HepG2 (cell line): ENCODE measurements around the gene CCL1. TPM values are rescaled to one million over a fixed set of nuclear protein-coding genes. Genes with fewer than 3 reads are reported as not detected.

Source experiments
- ATAC-seq: fragments of 200-7000 bp; cut with Tn5 transposase; 3 replicates; pipeline ENCODE4 v1.9.1; 2020; ENCODE audit warnings: mild to moderate bottlenecking, moderate library complexity
- BruUV-seq: library from RNA; stranded (reverse); fragments of 400-500 nt; replicated peaks from 2 replicates; lab custom pipeline; 2021; lab: Mats Ljungman, UMichigan
- CTCF ChIA-PET: fragments of 300-600 bp; formaldehyde crosslinking; extraction: SDS; loops from one replicate; lab custom pipeline; 2021; ENCODE audit warnings: low total read pairs, inconsistent platforms, low intra/inter-chr PET ratio; lab: Yijun Ruan, JAX
- POLR2A ChIA-PET: fragments of 350-600 bp; sonication (Branson Sonifier 250); formaldehyde crosslinking; loops from one replicate; lab custom pipeline; 2020; ENCODE audit warnings: antibody characterized with exemption, inconsistent platforms; lab: Yijun Ruan, JAX
- DNase-seq: peaks from one replicate; pipeline ENCODE4 v3.0.0-alpha.2; 2015; ENCODE audit warnings: low spot score
- FAIRE-seq: peaks from 3 replicates; lab custom pipeline; 2011; peaks lifted over from hg19 to GRCh38; lab: Jason Lieb, UNC
- H2AFZ ChIP-seq: one replicate; pipeline ENCODE4 v1.6.1; 2011; ENCODE audit warnings: low read length, inconsistent platforms
- H3K27ac ChIP-seq: fragments of 300-600 bp; 3 replicates; pipeline ENCODE4 v1.8.0; 2011; ENCODE audit warnings: mixed run types, mild to moderate bottlenecking, mixed read lengths, low read length, inconsistent platforms; ENCODE audit not compliant: insufficient read depth; ENCODE audit errors: extremely low read length
- H3K27me3 ChIP-seq, 2 experiments: fragments of 200-600 bp in 1 of 2; 2 replicates in 1 of 2; 3 replicates in 1 of 2; pipeline versions ENCODE4 v1.6.0 to v1.8.0; 2011; ENCODE audit warnings: low read length in 2 of 2, mild to moderate bottlenecking in 2 of 2, moderate library complexity in 2 of 2, inconsistent platforms in 1 of 2; ENCODE audit not compliant: insufficient read depth in 2 of 2, control insufficient read depth in 1 of 2
- H3K36me3 ChIP-seq, 2 experiments: fragments of 200-600 bp in 1 of 2; replicated peaks in 1 of 2; 2 replicates in 1 of 2; 3 replicates in 1 of 2; pipeline versions ENCODE4 v1.5.1 to v1.8.0; 2011; ENCODE audit warnings: low read length in 2 of 2, inconsistent platforms in 1 of 2; ENCODE audit not compliant: insufficient read depth in 2 of 2, control insufficient read depth in 1 of 2
- H3K4me1 ChIP-seq: 2 replicates; pipeline ENCODE4 v1.5.1; 2012; ENCODE audit warnings: low read length, inconsistent platforms; ENCODE audit not compliant: insufficient read depth
- H3K4me2 ChIP-seq: 2 replicates; pipeline ENCODE4 v1.6.0; 2011; ENCODE audit warnings: low read depth, low read length, inconsistent platforms
- H3K4me3 ChIP-seq, 3 experiments: fragments of 200-600 bp in 1 of 3; sonication (generic), shearing (Covaris generic) in 1 of 3; replicated peaks in 1 of 3; 2 replicates each; pipeline ENCODE4 v1.5.1; 2011 to 2016; ENCODE audit warnings: low read length in 3 of 3, inconsistent platforms in 2 of 3, low read depth in 2 of 3, mild to moderate bottlenecking in 2 of 3, control low read depth in 1 of 3, mixed read lengths in 1 of 3; ENCODE audit not compliant: insufficient read depth in 1 of 3
- H3K79me2 ChIP-seq: one replicate; pipeline ENCODE4 v1.6.1; 2011; ENCODE audit warnings: low read length, inconsistent platforms; ENCODE audit not compliant: insufficient read depth
- H3K9ac ChIP-seq: 2 replicates; pipeline ENCODE4 v1.6.0; 2011; ENCODE audit warnings: mild to moderate bottlenecking, low read depth, low read length, inconsistent platforms; ENCODE audit not compliant: insufficient read depth
- H3K9me3 ChIP-seq: 2 replicates; pipeline ENCODE4 v1.5.1; 2012; ENCODE audit warnings: mild to moderate bottlenecking, low read length
- H4K20me1 ChIP-seq: 2 replicates; pipeline ENCODE4 v1.6.0; 2011; ENCODE audit warnings: inconsistent platforms, mild to moderate bottlenecking, low read length, moderate library complexity; ENCODE audit not compliant: insufficient read depth
- TAF15 ChIP-seq: fragments of 200-400 bp; formaldehyde crosslinking; IDR thresholded peaks from one replicate; pipeline ENCODE4 v1.6.1; 2018; ENCODE audit warnings: mild to moderate bottlenecking, low read depth, low read length; ENCODE audit not compliant: poor library complexity, severe bottlenecking
- ZBED4 ChIP-seq: sonication (generic); formaldehyde crosslinking; IDR thresholded peaks from 2 replicates; pipeline ENCODE4 v1.4.0; 2020; ENCODE audit warnings: missing genetic modification reagents, borderline replicate concordance
- ZFP36L2 ChIP-seq: sonication (generic); formaldehyde crosslinking; IDR thresholded peaks from 2 replicates; pipeline ENCODE4 v1.4.0; 2020; ENCODE audit warnings: missing genetic modification reagents
- ZNF577 ChIP-seq: sonication (generic); formaldehyde crosslinking; IDR thresholded peaks from 2 replicates; pipeline ENCODE4 v1.4.0; 2020; ENCODE audit warnings: mild to moderate bottlenecking, low read depth, missing genetic modification reagents, borderline replicate concordance
- WGBS: methylation state at CpG from one replicate; pipeline ENCODE4 v1.1.6; 2017; ENCODE audit warnings: low lambda C conversion rate; 5-methylcytosine and 5-hydroxymethylcytosine counted together
- in situ Hi-C: cut with HindIII; loops from 2 replicates; pipeline ENCODE4 v1.10.0; 2017; ENCODE audit warnings: low pct_unique_long_range_greater_than_20kb; ENCODE audit not compliant: extremely low pct_ligation_motif_present
- intact Hi-C: fragments of 100-400 bp; cut with micrococcal nuclease; formaldehyde crosslinking; loops from one replicate; pipeline ENCODE4 v1.10.0; 2022; ENCODE audit not compliant: unreplicated experiment
- polyA plus RNA-seq, 8 experiments: library from polyadenylated mRNA; depleted of rRNA in 3 of 8; stranded (reverse) in 7 of 8; unstranded in 1 of 8; fragments of >200 nt; fragmentation: Illumina TruSeq in 4 of 8; extraction: Trizol in 4 of 8; gene quantifications; 2 replicates each; pipeline versions ENCODE4 v1.2.1 to v1.2.3, GENCODE V29; 2011 to 2016; ENCODE audit warnings: low read depth in 4 of 8, missing spikeins in 1 of 8, mixed read lengths in 1 of 8; ENCODE audit not compliant: insufficient read depth in 1 of 8
- total RNA-seq, 5 experiments: library from RNA; depleted of rRNA; stranded (reverse); fragments of >200 nt; fragmentation: Illumina TruSeq; extraction: Trizol; gene quantifications; 2 replicates each; pipeline ENCODE4 v1.2.3, GENCODE V29; 2016; ENCODE audit warnings: low read depth in 1 of 5

The CCL1 gene
- total and polyA plus RNA-seq, 2 of the 13 experiments (the other 11 are each of a cell fraction or from before 2014, with no cell fraction given), result not detected

- Histone ChIP-seq H4K20me1 (no peaks in the 10 kb centered on the region), H3K9me3 (no peaks in the 10 kb centered on the region), H3K4me2 (no peak overlapping the region), H3K27ac (no peak overlapping the region), H3K27me3 (peaks cover 0 to 7% of the 10 kb centered on the region in 2 experiments; a peak in 1 of 5 replicates), H3K4me1 (0 out of 2 replicates have a peak, but pooled peaks cover 7% of the 10 kb centered on the region), H3K79me2 (no peaks in the 10 kb centered on the region), H3K9ac (no peak overlapping the region), H2AFZ (no peak overlapping the region), H3K4me3 (no peak overlapping the region), H3K36me3 (no peaks in the 10 kb centered on the region)
- ChIA-PET POLR2A (no interaction called here), CTCF (no interaction called here)
- FAIRE-seq (no peak), DNase-seq (no peak), ATAC-seq (no peak)
- TF ChIP-seq ZNF577 (CRISPR knock-in tag) (no peak), TAF15 (no peak), ZFP36L2 (CRISPR knock-in tag) (no peak), ZBED4 (CRISPR knock-in tag) (no peak)
- in situ Hi-C loops (no loop called here), intact Hi-C loops (no loop called here)
- no TSS peak for BruUV-seq
- WGBS, result 29% methylated on average over 3 of the region's 3 CpGs
Measured at GRCh38 chr17:34369571-34369970, 6.5 kb upstream of the CCL1 start.
